ENCODE results near the gene ANP32E. TPM values are rescaled to one million over a fixed set of nuclear protein-coding genes. Genes with fewer than 3 reads are reported as not detected.

The ANP32E gene
- total RNA-seq, result 20.0 and 32.0 TPM in 2 replicates

DNA sequence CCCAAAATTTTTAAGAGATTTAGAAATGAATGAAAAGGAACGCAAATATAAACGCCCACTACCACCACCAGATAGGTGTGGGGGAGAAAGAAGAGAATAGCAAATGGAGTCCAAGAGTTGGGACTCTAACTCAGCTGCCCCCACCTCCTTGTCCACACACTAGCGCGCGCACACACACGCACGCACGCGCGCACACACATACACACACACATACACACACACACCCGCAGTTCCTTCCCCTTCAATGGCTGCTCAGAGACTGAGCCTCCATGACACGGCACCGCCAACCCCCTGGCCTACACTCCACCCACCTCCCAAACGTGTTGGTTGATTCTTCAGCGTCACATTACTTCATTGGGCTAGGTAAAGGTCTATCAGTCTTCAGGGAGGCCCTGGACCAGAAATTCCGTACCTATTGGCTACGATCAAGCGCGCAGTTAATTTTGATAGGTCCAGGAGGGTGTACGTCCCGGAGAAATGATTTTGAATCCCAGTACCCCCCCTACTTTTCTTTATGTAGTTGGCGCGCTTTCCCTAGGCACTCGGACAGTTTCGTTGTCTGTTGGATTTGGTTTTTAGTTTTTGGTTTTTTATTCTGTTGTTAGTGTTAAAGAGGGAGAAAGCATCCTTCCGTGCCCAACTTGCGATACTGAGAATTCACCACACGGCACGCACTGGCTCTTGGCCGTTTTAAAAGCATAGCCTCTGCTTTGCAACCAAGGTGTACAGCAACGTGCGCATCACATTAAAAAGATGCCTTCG lies at the start of gene ANP32E:
Gene ANP32E (minus strand): TSS at position 261 of the 762 bp plus-strand sequence. CDS start 326 bp downstream, outside the sequence.

DNA sequence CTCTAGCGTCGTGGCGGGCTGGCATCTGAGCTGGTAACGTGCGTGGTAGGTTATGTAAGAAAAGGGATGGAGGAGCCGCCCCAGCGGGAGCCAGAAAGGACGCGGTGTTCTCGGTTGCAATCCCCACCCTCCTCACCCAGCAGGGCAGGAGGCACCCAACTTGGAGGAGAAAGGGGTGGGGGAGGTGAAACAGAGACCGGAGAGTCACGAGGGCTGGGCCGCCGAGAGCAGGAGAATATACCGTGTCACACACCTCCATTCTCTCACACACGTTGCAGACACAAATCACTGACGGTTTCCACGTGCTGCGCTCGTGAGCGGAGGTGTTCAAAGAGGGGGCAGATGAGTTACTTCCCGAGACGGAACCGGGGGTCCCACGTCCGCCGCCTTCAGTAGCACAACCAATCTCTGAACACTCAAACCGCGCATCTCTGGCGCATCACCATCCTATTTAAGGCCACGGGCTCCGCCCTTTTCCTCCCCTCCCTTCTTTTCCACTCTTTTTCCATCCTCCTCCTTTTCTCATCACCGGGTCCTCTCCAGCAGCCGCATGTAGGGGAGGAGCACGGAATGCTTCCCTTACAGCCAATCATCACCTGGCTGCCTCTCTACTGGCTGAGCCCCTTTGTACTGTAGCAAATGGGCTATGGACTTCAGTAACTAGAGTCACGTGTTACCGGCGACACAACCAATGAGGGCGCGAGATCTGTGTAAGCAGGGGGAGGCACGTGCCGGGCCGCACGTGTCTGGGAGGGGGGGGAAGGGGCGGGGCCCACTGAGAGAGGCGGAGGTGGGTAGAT lies 46.0 kb upstream of the ANP32E start, which contains the start of gene CIART:
Gene CIART (plus strand): TSS at position 797 of the 800 bp plus-strand sequence. CDS start 714 bp downstream, outside the sequence.

DNA sequence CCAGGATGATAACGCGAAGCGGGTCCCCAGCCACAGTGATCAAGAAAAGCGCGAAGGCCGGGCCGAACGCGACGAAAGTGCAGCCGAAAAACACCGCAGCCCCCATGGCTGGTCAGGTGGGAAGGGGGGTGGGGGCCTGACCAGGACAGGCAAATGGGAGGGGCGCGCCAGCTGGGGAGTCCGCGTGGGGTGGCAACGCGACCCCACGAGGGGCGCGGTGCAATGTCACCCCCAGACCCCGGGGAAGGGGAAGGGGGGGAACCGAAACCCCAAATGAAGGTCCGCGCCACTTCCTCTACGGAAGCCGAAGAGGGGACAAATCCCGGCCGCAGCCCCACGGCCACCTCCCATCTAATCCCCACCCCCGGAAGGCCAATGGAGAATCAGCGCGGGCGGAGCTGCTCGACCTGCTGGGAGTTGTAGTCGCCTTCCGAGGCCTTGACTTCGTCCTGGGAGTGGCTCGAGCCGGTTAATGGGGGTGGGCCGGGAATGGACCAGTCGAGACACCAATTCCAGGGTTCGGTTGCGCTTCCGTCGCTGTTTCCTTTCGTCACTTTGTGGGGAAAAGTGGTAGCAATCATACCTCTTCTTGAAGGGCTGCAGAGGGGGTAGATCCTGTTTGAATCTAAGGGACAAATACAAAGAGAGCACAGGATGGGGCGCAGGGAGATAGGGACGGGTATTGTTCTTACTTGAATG lies 32.9 kb upstream of the ANP32E start, which contains the start of gene APH1A:
Gene APH1A (minus strand): TSS at position 312 of the 699 bp plus-strand sequence. CDS start 206 bp downstream, at position 106.

DNA sequence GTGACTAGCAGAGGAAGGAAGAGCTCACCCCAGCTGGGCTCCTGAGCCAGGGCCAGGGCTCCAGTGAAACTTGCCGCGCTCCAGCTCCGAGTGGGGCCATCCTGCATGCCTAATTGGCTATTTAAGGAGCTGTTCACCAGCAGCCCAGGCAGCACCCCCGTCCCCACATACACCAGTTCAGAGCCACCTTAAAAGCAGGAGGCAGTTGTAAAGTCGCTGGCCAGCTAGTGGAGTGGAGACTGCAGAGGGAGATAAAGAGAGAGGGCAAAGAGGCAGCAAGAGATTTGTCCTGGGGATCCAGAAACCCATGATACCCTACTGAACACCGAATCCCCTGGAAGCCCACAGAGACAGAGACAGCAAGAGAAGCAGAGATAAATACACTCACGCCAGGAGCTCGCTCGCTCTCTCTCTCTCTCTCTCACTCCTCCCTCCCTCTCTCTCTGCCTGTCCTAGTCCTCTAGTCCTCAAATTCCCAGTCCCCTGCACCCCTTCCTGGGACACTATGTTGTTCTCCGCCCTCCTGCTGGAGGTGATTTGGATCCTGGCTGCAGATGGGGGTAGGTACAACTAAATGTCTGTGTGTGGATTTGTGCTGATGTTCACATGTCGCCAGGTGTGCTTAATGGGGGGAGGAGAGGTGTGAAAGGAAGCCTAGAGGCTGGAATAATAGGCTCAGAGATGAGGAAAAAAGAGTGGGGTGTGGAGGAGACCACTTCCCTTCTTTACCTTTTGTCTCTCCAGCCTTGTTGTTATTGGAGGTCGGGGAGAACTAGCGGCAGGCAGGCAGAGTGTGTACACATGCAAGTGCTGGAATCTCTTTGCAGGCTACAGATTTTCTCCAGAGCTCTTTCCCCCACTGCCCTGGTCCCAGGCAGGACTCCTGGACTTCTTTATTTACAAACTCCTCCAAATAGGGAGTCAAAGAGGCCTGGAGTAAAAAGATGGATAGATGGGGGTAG lies 22.0 kb upstream of the ANP32E start, which contains the start of gene CA14:
Gene CA14 (plus strand): TSS at position 151 of the 962 bp plus-strand sequence. CDS start 355 bp downstream, at position 506.

Other genes with a start within 250 kb of the ANP32E start
- 12.1 and 13.6 TPM in 2 replicates for gene OTUD7B, start 225.4 kb downstream of the ANP32E start, total RNA-seq
- gene VPS45, start 168.3 kb downstream of the ANP32E start, total RNA-seq, result 21.7 and 26.6 TPM in 2 replicates
- gene PLEKHO1, start 86.2 kb downstream of the ANP32E start, total RNA-seq, result 72.2 and 102 TPM in 2 replicates
- not detected in 2 replicates for gene CA14, start 21.7 kb upstream of the ANP32E start, total RNA-seq
- 101 and 131 TPM in 2 replicates for gene APH1A, start 32.9 kb upstream of the ANP32E start, total RNA-seq
- 41.3 and 104 TPM in 2 replicates for gene C1orf54, start 36.7 kb upstream of the ANP32E start, total RNA-seq
- gene CIART, start 46.4 kb upstream of the ANP32E start, total RNA-seq, result 0.54 and 1.6 TPM in 2 replicates
- 58.5 and 68.8 TPM in 2 replicates for gene MRPS21, start 57.7 kb upstream of the ANP32E start, total RNA-seq
- gene PRPF3, start 85.4 kb upstream of the ANP32E start, total RNA-seq, result 39.0 and 42.4 TPM in 2 replicates
- gene RPRD2, start 128.0 kb upstream of the ANP32E start, total RNA-seq, result 5.5 and 5.7 TPM in 2 replicates

Data from endothelial cell of coronary artery (primary cell).